IgD-negative memory B cell (primary cell): Measurements from ENCODE around the gene UFC1. TPM values are rescaled to one million over a fixed set of nuclear protein-coding genes. Genes with fewer than 3 reads are reported as not detected.

Source experiments
- H3K27ac Mint-ChIP-seq, 3 donors: one replicate each; pipeline ENCODE4 v1.8.0; 2020 to 2022; ENCODE audit warnings: mild to moderate bottlenecking in 3 of 3, mixed read lengths in 3 of 3, moderate library complexity in 1 of 3
- H3K27me3 Mint-ChIP-seq: one replicate; pipeline ENCODE4 v1.8.0; 2021; ENCODE audit warnings: mixed read lengths
- H3K36me3 Mint-ChIP-seq: one replicate; pipeline ENCODE4 v1.8.0; 2020; ENCODE audit warnings: mild to moderate bottlenecking, mixed read lengths
- H3K4me1 Mint-ChIP-seq, 3 donors: one replicate each; pipeline ENCODE4 v1.8.0; 2020 to 2022; ENCODE audit warnings: mixed read lengths in 3 of 3, mild to moderate bottlenecking in 1 of 3
- H3K4me3 Mint-ChIP-seq, 4 donors: one replicate each; pipeline ENCODE4 v1.8.0; 2020 to 2022; ENCODE audit warnings: mild to moderate bottlenecking in 4 of 4, mixed read lengths in 4 of 4, moderate library complexity in 3 of 4
- H3K9me3 Mint-ChIP-seq, 3 donors: one replicate each; pipeline ENCODE4 v1.8.0; 2020 to 2021; ENCODE audit warnings: mixed read lengths in 3 of 3, mild to moderate bottlenecking in 1 of 3
- polyA plus RNA-seq: library from polyadenylated mRNA; unstranded; fragments of 300-500 nt; fragmentation: Illumina TruSeq; gene quantifications from one replicate; pipeline ENCODE4 v1.2.3, GENCODE V29; 2021

UFC1 gene
- polyA plus RNA-seq, 1 donor from 2014 or later = 122 TPM

DNA sequence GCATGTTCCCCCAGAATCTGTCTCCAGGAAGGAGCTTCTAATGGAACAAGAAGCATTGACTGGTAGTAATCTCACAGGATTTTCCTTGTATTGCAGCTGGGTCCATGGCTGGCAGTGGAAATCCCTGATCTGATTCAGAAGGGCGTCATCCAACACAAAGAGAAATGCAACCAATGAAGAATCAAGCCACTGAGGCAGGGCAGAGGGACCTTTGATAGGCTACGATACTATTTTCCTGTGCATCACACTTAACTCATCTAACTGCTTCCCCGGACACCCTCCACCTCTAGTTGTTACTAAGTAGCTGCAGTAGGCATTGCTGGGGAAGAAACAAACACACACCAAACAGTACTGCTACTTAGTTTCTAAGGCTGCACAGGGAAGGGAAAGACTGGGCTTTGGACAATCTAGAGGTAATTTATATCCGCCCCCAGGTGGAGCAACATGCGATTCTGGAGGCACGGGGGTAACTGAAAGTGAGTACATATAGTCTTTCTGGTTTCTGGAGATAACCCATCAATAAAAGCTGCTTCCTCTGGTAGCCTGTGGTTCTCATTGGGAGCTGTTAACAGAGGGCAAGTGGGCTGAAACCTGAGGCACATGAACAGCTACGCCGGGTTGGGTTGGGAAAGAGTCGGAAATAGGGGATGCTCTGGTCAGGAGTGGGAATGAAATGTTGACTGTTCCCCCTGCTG lies 4.7 kb downstream of the UFC1 start:
- Mint-ChIP-seq H3K4me1 (peaks cover 35 to 52% (median 41%) of the 10 kb centered on the region in 3 donors), H3K4me3 (peak overlapping the region; percentile 89 to 98 (median 95)), H3K9me3 (no peaks in the 10 kb centered on the region), H3K27ac (peak overlapping the region; percentile 88 to 96 (median 93)), H3K27me3 (no peaks in the 10 kb centered on the region), H3K36me3 (peaks cover 1% of the 10 kb centered on the region)

GRCh38 chr1:161159087-161159912 lies 5.5 kb downstream of the UFC1 start, which contains the start of gene USP21:
TSS of gene USP21 (plus strand) at chr1:161159500. CDS start at chr1:161160641, 1,141 bp downstream.
- Mint-ChIP-seq H3K27me3 (no peaks in the 10 kb centered on the region), H3K4me1 (peaks cover 29 to 46% (median 37%) of the 10 kb centered on the region in 3 donors), H3K36me3 (peaks cover 3% of the 10 kb centered on the region), H3K27ac (peak within 1 kb of the TSS; percentile 88 to 96 (median 93)), H3K9me3 (no peaks in the 10 kb centered on the region), H3K4me3 (peak within 1 kb of the TSS; percentile 89 to 98 (median 95))

GRCh38 chr1:161159913-161160243 lies 6.1 kb downstream of the UFC1 start:
- Mint-ChIP-seq H3K4me1 (peaks cover 27 to 44% (median 37%) of the 10 kb centered on the region in 3 donors), H3K27ac (peak overlapping the region; percentile 63 to 96 (median 88)), H3K36me3 (peaks cover 3% of the 10 kb centered on the region), H3K9me3 (no peaks in the 10 kb centered on the region), H3K27me3 (no peaks in the 10 kb centered on the region), H3K4me3 (peak overlapping the region; percentile 89 to 98 (median 95))

- Mint-ChIP-seq H3K27me3 (no peaks in the 10 kb centered on the region), H3K36me3 (peaks cover 3% of the 10 kb centered on the region), H3K27ac (peak overlapping the region in 2 of 3 donors; percentile 73 to 88), H3K4me1 (peaks cover 27 to 38% (median 35%) of the 10 kb centered on the region in 3 donors), H3K4me3 (peak overlapping the region in 3 of 4 donors; percentile 89 to 98 (median 93)), H3K9me3 (no peaks in the 10 kb centered on the region)
These were observed 6.9 kb downstream of the UFC1 start for GRCh38 chr1:161160671-161161145.

DNA sequence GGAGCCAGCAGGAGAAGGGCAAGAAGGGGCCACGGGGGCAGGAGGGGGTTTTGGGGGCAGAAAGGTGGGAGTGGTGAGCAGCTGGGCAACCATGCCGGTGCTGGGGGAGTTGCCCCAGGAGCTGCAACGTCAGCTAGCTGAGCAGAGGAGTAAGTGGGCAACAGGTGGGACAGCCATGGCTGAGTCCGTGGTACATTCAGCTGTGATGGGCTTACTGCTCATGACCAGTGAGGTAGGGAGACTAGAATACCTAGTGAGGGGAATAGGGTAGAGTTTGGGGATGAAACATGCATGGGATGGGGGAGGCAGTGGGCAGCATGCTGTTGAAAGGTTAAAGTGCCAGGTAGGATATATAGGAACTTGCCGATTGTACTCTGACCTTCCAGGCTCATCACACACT lies 7.9 kb downstream of the UFC1 start:
- H3K27me3 Mint-ChIP-seq = no peaks in the 10 kb centered on the region
- peak overlapping the region in 2 of 3 donors; percentile 53 to 97 for H3K27ac Mint-ChIP-seq
- H3K4me3 Mint-ChIP-seq = peak overlapping the region in 3 of 4 donors; percentile 59 to 93 (median 65)
- no peaks in the 10 kb centered on the region for H3K9me3 Mint-ChIP-seq
- peaks cover 3% of the 10 kb centered on the region for H3K36me3 Mint-ChIP-seq
- H3K4me1 Mint-ChIP-seq = peaks cover 31 to 42% (median 38%) of the 10 kb centered on the region in 3 donors

DNA sequence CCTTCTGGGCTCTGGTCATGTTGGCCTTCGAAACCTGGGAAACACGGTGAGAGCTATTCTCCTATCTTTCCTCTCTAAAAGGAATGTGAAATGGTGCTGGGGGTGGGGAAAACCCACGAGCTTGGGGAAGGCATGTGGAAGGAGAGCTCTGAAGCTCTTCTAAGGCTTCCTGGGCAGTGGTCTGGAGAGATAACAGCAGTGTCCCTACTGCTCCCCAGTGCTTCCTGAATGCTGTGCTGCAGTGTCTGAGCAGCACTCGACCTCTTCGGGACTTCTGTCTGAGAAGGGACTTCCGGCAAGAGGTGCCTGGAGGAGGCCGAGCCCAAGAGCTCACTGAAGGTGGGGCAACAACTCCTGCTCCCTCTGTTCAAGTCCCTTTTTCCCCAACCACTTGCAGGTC lies 8.3 kb downstream of the UFC1 start:
- H3K4me3 Mint-ChIP-seq = peak overlapping the region in 3 of 4 donors; percentile 59 to 93 (median 65)
- no peaks in the 10 kb centered on the region for H3K9me3 Mint-ChIP-seq
- H3K36me3 Mint-ChIP-seq = peaks cover 3% of the 10 kb centered on the region
- peak overlapping the region in 1 of 3 donors; percentile 97 for H3K27ac Mint-ChIP-seq
- H3K27me3 Mint-ChIP-seq = no peaks in the 10 kb centered on the region
- H3K4me1 Mint-ChIP-seq = peaks cover 34 to 40% (median 40%) of the 10 kb centered on the region in 3 donors

- H3K4me3 Mint-ChIP-seq = peak overlapping the region in 1 of 4 donors; percentile 93
These were observed 9.0 kb downstream of the UFC1 start for GRCh38 chr1:161162806-161163205.

DNA sequence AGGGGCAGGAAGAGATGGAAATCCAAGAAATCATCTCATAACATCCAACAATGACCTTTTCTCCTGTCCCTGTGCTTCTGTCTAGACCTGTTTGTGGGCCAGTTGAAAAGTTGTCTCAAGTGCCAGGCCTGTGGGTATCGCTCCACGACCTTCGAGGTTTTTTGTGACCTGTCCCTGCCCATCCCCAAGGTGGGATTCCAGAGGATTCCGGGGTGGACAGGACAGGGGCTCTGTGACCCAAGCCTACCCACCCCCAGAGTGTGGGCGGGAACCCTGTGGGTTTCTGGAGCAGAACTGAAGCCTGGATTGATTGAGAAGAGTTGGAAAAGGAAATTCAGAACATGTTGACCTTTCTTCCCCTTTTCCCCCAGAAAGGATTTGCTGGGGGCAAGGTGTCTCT lies 10.0 kb downstream of the UFC1 start:
- Mint-ChIP-seq H3K9me3 (no peaks in the 10 kb centered on the region), H3K36me3 (peaks cover 3% of the 10 kb centered on the region), H3K4me3 (peak overlapping the region in 3 of 4 donors; percentile 21 to 93 (median 70)), H3K4me1 (peaks cover 22 to 41% (median 38%) of the 10 kb centered on the region in 3 donors), H3K27ac (peak overlapping the region; percentile 55 to 97 (median 81)), H3K27me3 (no peaks in the 10 kb centered on the region)

More at GRCh38 chr1:161162806-161163205, 9.0 kb downstream of the UFC1 start:
- Mint-ChIP-seq H3K4me1 (peaks cover 32 to 41% (median 38%) of the 10 kb centered on the region in 3 donors), H3K9me3 (no peaks in the 10 kb centered on the region), H3K36me3 (peaks cover 3% of the 10 kb centered on the region), H3K27me3 (no peaks in the 10 kb centered on the region), H3K27ac (peak overlapping the region in 1 of 3 donors; percentile 97)

DNA sequence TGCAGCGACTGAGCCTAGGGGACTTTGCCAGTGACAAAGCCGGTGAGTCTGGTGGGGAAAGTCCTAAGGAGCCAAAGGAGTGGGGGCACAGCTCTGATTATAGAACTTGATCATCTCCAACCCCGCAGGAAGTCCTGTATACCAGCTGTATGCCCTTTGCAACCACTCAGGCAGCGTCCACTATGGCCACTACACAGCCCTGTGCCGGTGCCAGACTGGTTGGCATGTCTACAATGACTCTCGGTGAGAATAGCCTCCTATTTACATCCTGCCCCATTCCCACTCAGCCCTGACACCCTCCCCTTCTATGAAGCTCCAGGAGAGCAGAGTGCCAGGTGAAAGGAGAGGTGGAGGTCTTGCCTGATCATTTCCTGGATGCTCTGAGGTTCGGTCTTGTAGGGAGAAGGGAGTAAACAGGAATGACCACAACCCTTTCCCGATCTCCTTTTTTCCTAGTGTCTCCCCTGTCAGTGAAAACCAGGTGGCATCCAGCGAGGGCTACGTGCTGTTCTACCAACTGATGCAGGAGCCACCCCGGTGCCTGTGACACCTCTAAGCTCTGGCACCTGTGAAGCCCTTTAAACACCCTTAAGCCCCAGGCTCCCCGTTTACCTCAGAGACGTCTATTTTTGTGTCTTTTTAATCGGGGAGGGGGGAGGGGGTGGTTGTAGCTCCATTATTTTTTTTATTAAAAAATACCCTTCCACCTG lies 11.3 kb downstream of the UFC1 start:
- Mint-ChIP-seq H3K36me3 (peaks cover 3% of the 10 kb centered on the region), H3K4me3 (peak overlapping the region; percentile 21 to 93 (median 88)), H3K4me1 (peaks cover 13 to 36% (median 34%) of the 10 kb centered on the region in 3 donors), H3K9me3 (no peaks in the 10 kb centered on the region), H3K27ac (peak overlapping the region; percentile 95 to 98 (median 97)), H3K27me3 (no peaks in the 10 kb centered on the region)

GRCh38 chr1:161165742-161166668 lies 12.2 kb downstream of the UFC1 start, which contains the start of gene PPOX:
TSS of gene PPOX (plus strand) at chr1:161166426. CDS start at chr1:161166848, 422 bp downstream.
- Mint-ChIP-seq H3K4me3 (peak within 1 kb of the TSS; percentile 86 to 93 (median 92)), H3K9me3 (no peaks in the 10 kb centered on the region), H3K4me1 (peaks cover 10 to 29% (median 27%) of the 10 kb centered on the region in 3 donors), H3K36me3 (peaks cover 3% of the 10 kb centered on the region), H3K27me3 (no peaks in the 10 kb centered on the region), H3K27ac (peak within 1 kb of the TSS; percentile 95 to 98 (median 97))

GRCh38 chr1:161166669-161167548 lies 13.1 kb downstream of the UFC1 start:
- peaks cover 3% of the 10 kb centered on the region for H3K36me3 Mint-ChIP-seq
- H3K4me1 Mint-ChIP-seq = peaks cover 10 to 23% (median 18%) of the 10 kb centered on the region in 3 donors
- no peaks in the 10 kb centered on the region for H3K27me3 Mint-ChIP-seq
- peak overlapping the region; percentile 86 to 93 (median 92) for H3K4me3 Mint-ChIP-seq
- no peaks in the 10 kb centered on the region for H3K9me3 Mint-ChIP-seq
- H3K27ac Mint-ChIP-seq = peak overlapping the region; percentile 95 to 98 (median 97)

DNA sequence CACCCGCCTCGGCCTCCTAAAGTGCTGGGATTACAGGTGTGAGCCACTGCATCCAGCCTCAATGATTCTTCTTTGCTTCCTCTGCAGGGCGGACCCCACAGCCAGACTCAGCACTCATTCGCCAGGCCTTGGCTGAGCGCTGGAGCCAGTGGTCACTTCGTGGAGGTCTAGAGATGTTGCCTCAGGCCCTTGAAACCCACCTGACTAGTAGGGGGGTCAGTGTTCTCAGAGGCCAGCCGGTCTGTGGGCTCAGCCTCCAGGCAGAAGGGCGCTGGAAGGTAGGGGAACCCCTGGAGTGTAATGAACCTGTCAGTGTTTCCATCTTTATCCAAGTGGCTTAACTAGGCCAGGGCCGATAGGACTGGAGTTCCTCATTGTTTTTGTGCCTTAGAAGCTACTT lies 15.1 kb downstream of the UFC1 start:
- Mint-ChIP-seq H3K27ac (peak overlapping the region in 1 of 3 donors; percentile 80), H3K9me3 (no peaks in the 10 kb centered on the region), H3K4me1 (peaks cover 10 to 20% (median 18%) of the 10 kb centered on the region in 3 donors), H3K4me3 (peak overlapping the region in 2 of 4 donors; percentile 78 to 93), H3K27me3 (no peaks in the 10 kb centered on the region), H3K36me3 (peaks cover 2% of the 10 kb centered on the region)
